HCT116 (cell line): ENCODE measurements around the gene VRK1. TPM values are rescaled to one million over a fixed set of nuclear protein-coding genes. Genes with fewer than 3 reads are reported as not detected.

ENCODE experiments used
- ATAC-seq: fragments of 200-7000 bp; cut with Tn5 transposase; 2 replicates; pipeline ENCODE4 v1.9.1; 2020; ENCODE audit warnings: mild to moderate bottlenecking, moderate library complexity
- BruUV-seq: library from RNA; stranded (reverse); fragments of 400-500 nt; replicated peaks from 2 replicates; lab custom pipeline; 2021; lab: Mats Ljungman, UMichigan
- CTCF ChIA-PET: fragments of 300-600 bp; sonication (Branson Sonifier 250); formaldehyde crosslinking; loops from one replicate; lab custom pipeline; 2021; ENCODE audit warnings: antibody characterized with exemption; lab: Charles Lee
- POLR2A ChIA-PET: fragments of 300-600, 350-600 bp; sonication (Branson Sonifier 250); formaldehyde crosslinking; loops from one replicate; lab custom pipeline; 2021; ENCODE audit warnings: antibody characterized with exemption; lab: Charles Lee
- RAD21 ChIA-PET, 2 experiments: fragments of 300-600 bp; sonication (Branson Sonifier 250); formaldehyde crosslinking; loops; one replicate each; lab custom pipeline; 2023; ENCODE audit warnings: low total read pairs in 2 of 2; ENCODE audit not compliant: uncharacterized antibody in 2 of 2, unreplicated experiment in 2 of 2, low non-redundant PET in 1 of 2; lab: Charles Lee
- DNase-seq: peaks from one replicate; pipeline ENCODE4 v3.0.0-alpha.2; 2010; ENCODE audit warnings: low read depth, low spot score
- H2AFZ ChIP-seq: fragments of 200-600 bp; shearing (Covaris generic), sonication (generic); 2 replicates; pipeline ENCODE4 v1.6.1; 2017; ENCODE audit warnings: low read depth, mixed run types, mixed read lengths, antibody characterized with exemption, low read length; ENCODE audit not compliant: poor library complexity, severe bottlenecking
- H3K27ac ChIP-seq: 2 replicates; pipeline ENCODE4 v1.5.1; 2012; ENCODE audit warnings: low read depth, low read length
- H3K27me3 ChIP-seq: fragments of 200-600 bp; sonication (generic); 2 replicates; pipeline ENCODE4 v1.6.1; 2016; ENCODE audit warnings: mixed run types, low read length, mixed read lengths; ENCODE audit not compliant: insufficient read depth
- H3K36me3 ChIP-seq, 2 experiments: fragments of 200-500 bp in 1 of 2; fragments of 200-600 bp in 1 of 2; sonication (Bioruptor generic) in 1 of 2; sonication (generic) in 1 of 2; 2 replicates each; pipeline versions ENCODE4 v1.5.1 to v1.6.1; 2014 to 2016; ENCODE audit warnings: low read length in 2 of 2, inconsistent platforms in 1 of 2, mixed read lengths in 1 of 2, mixed run types in 1 of 2; ENCODE audit not compliant: insufficient read depth in 2 of 2, control insufficient read depth in 1 of 2
- H3K4me1 ChIP-seq, 2 experiments: fragments of 200-600 bp in 1 of 2; sonication (generic) in 1 of 2; 2 replicates each; pipeline versions ENCODE4 v1.5.1 to v1.6.1; 2012 to 2017; ENCODE audit warnings: low read length in 2 of 2, inconsistent platforms in 1 of 2, mild to moderate bottlenecking in 1 of 2, mixed read lengths in 1 of 2, mixed run types in 1 of 2, moderate library complexity in 1 of 2; ENCODE audit not compliant: insufficient read depth in 2 of 2, control insufficient read depth in 1 of 2
- H3K4me2 ChIP-seq: fragments of 200-600 bp; sonication (generic); 2 replicates; pipeline ENCODE4 v1.6.1; 2017; ENCODE audit warnings: mixed run types, low read length, mixed read lengths
- H3K4me3 ChIP-seq, 2 experiments: fragments of 200-600 bp in 1 of 2; sonication (generic) in 1 of 2; replicated peaks in 1 of 2; 2 replicates each; pipeline ENCODE4 v1.5.1; 2011 to 2016; ENCODE audit warnings: low read length in 2 of 2, control low read depth in 1 of 2, low read depth in 1 of 2, mild to moderate bottlenecking in 1 of 2, mixed read lengths in 1 of 2, mixed run types in 1 of 2
- H3K79me2 ChIP-seq: fragments of 200-600 bp; sonication (generic); 2 replicates; pipeline ENCODE4 v1.6.1; 2017; ENCODE audit warnings: mild to moderate bottlenecking, mixed run types, low read length, moderate library complexity, mixed read lengths; ENCODE audit not compliant: insufficient read depth
- H3K9ac ChIP-seq: fragments of 200-600 bp; sonication (generic); 2 replicates; pipeline ENCODE4 v1.6.1; 2016; ENCODE audit warnings: low read length, mixed read lengths
- H3K9me2 ChIP-seq: fragments of 200-600 bp; sonication (generic), shearing (Covaris generic); 2 replicates; pipeline ENCODE4 v1.6.1; 2017; ENCODE audit warnings: mixed run types, mild to moderate bottlenecking, moderate library complexity; ENCODE audit not compliant: insufficient read depth
- H3K9me3 ChIP-seq, 2 experiments: fragments of 200-500 bp in 1 of 2; fragments of 200-600 bp in 1 of 2; sonication (Bioruptor generic) in 1 of 2; sonication (generic) in 1 of 2; 2 replicates each; pipeline ENCODE4 v1.6.1; 2014 to 2017; ENCODE audit warnings: low read length in 2 of 2, mixed read lengths in 2 of 2, inconsistent platforms in 1 of 2, low read depth in 1 of 2, mild to moderate bottlenecking in 1 of 2, mixed run types in 1 of 2, moderate library complexity in 1 of 2; ENCODE audit not compliant: control insufficient read depth in 1 of 2, insufficient read depth in 1 of 2
- H4K20me1 ChIP-seq: fragments of 200-600 bp; sonication (generic), shearing (Covaris generic); 2 replicates; pipeline ENCODE4 v1.6.1; 2017; ENCODE audit warnings: mixed run types, mild to moderate bottlenecking, moderate library complexity; ENCODE audit not compliant: insufficient read depth
- CBX3 ChIP-seq: IDR thresholded peaks from 2 replicates; pipeline ENCODE4 v1.6.1; 2012; ENCODE audit warnings: low read depth
- CEBPB ChIP-seq: IDR thresholded peaks from 2 replicates; pipeline ENCODE4 v1.6.1; 2012; ENCODE audit warnings: low read depth
- ELF1 ChIP-seq: IDR thresholded peaks from 2 replicates; pipeline ENCODE4 v1.6.1; 2012; ENCODE audit warnings: low read depth, borderline replicate concordance
- POLR2A ChIP-seq: IDR thresholded peaks from 2 replicates; pipeline ENCODE4 v1.7.0; 2011; ENCODE audit warnings: borderline replicate concordance; ENCODE audit not compliant: insufficient read depth, insufficient read length; ENCODE audit errors: extremely low read depth
- RAD21 ChIP-seq: IDR thresholded peaks from 2 replicates; pipeline ENCODE4 v1.6.1; 2012; ENCODE audit warnings: low read depth, mild to moderate bottlenecking
- SIN3A ChIP-seq: IDR thresholded peaks from 2 replicates; pipeline ENCODE4 v1.6.1; 2012; ENCODE audit warnings: low read depth
- SP1 ChIP-seq: IDR thresholded peaks from 2 replicates; pipeline ENCODE4 v1.6.1; 2012; ENCODE audit warnings: low read depth
- SRF ChIP-seq: IDR thresholded peaks from 2 replicates; pipeline ENCODE4 v1.6.1; 2012; ENCODE audit warnings: low read depth
- TCF7L2 ChIP-seq: IDR thresholded peaks from 2 replicates; pipeline ENCODE4 v1.7.0; 2011; ENCODE audit warnings: borderline replicate concordance, inconsistent platforms; ENCODE audit not compliant: insufficient read depth, insufficient read length; ENCODE audit errors: extremely low read depth
- YY1 ChIP-seq: IDR thresholded peaks from 2 replicates; pipeline ENCODE4 v1.6.1; 2011; ENCODE audit warnings: low read length, low read depth, moderate library complexity, mild to moderate bottlenecking; ENCODE audit not compliant: insufficient replicate concordance; ENCODE audit errors: extremely low read depth
- ZFX ChIP-seq: fragments of 450-650 bp; IDR thresholded peaks from 2 replicates; pipeline ENCODE4 v1.6.1; 2017
- intact Hi-C: fragments of 100-400 bp; cut with micrococcal nuclease; formaldehyde crosslinking; loops from 2 replicates; pipeline ENCODE4 v1.10.0; 2022
- total RNA-seq: library from RNA; stranded (reverse); gene quantifications from one replicate; pipeline ENCODE4 v1.2.1, GENCODE V29; 2021; ENCODE audit not compliant: unreplicated experiment
- TF ChIP-seq, protein P1 (sequence below): IDR thresholded peaks from 2 replicates; pipeline ENCODE4 v1.6.1; 2011; ENCODE audit warnings: mild to moderate bottlenecking, low read length, moderate library complexity; ENCODE audit not compliant: insufficient replicate concordance; ENCODE audit errors: extremely low read depth
- TF ChIP-seq, protein P2 (sequence below), 3 experiments: fragments of 200-600 bp in 1 of 3; sonication (generic) in 1 of 3; IDR thresholded peaks in 2 of 3; conservative IDR thresholded peaks in 1 of 3; 2 replicates each; pipeline ENCODE4 v1.5.1; 2012 to 2017; ENCODE audit warnings: low read depth in 2 of 3, low read length in 2 of 3, antibody characterized with exemption in 1 of 3, borderline replicate concordance in 1 of 3, control low read depth in 1 of 3, mild to moderate bottlenecking in 1 of 3, mixed read lengths in 1 of 3, mixed run types in 1 of 3, moderate library complexity in 1 of 3; ENCODE audit not compliant: insufficient read depth in 1 of 3
- TF ChIP-seq, protein P3 (sequence below): IDR thresholded peaks from 2 replicates; pipeline ENCODE4 v1.6.1; 2012
- TF ChIP-seq, protein P4 (sequence below): IDR thresholded peaks from 2 replicates; pipeline ENCODE4 v1.6.1; 2012

Gene VRK1
- total RNA-seq, 1 experiment from 2014 or later: 51.4 TPM

DNA sequence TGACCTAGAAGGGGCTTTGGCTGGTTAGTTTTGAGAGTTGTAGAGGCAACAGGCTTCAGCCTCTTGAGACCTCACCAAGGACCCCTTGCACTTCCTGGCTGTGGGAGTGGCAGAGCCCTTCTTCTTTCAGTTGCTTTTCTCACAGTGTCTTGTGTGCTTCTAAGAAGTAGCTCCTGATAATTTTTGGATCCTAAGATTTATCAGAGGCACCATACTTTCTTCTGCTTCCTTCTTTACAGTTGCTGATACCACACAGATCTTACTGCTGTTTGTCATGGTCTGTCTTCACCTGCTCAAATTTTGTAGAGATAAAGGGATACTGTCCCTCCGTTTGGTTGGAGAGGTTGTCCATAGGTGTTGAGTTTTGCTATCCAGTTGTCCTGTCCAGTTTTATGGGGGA lies 33.8 kb downstream of the VRK1 start:
- no peak for ATAC-seq
- no peak overlapping the region for H2AFZ ChIP-seq
- TF ChIP-seq, protein P1, sequence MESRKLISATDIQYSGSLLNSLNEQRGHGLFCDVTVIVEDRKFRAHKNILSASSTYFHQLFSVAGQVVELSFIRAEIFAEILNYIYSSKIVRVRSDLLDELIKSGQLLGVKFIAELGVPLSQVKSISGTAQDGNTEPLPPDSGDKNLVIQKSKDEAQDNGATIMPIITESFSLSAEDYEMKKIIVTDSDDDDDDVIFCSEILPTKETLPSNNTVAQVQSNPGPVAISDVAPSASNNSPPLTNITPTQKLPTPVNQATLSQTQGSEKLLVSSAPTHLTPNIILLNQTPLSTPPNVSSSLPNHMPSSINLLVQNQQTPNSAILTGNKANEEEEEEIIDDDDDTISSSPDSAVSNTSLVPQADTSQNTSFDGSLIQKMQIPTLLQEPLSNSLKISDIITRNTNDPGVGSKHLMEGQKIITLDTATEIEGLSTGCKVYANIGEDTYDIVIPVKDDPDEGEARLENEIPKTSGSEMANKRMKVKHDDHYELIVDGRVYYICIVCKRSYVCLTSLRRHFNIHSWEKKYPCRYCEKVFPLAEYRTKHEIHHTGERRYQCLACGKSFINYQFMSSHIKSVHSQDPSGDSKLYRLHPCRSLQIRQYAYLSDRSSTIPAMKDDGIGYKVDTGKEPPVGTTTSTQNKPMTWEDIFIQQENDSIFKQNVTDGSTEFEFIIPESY: no peak
- TF ChIP-seq ELF1: no peak
- TF ChIP-seq POLR2A: no peak
- TF ChIP-seq, protein P2, sequence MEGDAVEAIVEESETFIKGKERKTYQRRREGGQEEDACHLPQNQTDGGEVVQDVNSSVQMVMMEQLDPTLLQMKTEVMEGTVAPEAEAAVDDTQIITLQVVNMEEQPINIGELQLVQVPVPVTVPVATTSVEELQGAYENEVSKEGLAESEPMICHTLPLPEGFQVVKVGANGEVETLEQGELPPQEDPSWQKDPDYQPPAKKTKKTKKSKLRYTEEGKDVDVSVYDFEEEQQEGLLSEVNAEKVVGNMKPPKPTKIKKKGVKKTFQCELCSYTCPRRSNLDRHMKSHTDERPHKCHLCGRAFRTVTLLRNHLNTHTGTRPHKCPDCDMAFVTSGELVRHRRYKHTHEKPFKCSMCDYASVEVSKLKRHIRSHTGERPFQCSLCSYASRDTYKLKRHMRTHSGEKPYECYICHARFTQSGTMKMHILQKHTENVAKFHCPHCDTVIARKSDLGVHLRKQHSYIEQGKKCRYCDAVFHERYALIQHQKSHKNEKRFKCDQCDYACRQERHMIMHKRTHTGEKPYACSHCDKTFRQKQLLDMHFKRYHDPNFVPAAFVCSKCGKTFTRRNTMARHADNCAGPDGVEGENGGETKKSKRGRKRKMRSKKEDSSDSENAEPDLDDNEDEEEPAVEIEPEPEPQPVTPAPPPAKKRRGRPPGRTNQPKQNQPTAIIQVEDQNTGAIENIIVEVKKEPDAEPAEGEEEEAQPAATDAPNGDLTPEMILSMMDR (IDR thresholded peaks at IDR 0.05 in 2 of 3, conservative IDR thresholded peaks at IDR 0.05 in 1 of 3; ENCODE audit: borderline replicate concordance in 1 of 3, insufficient read depth in 1 of 3, low read depth in 2 of 3, low read length in 2 of 3): no peak
- TF ChIP-seq, all 23 proteins: peak for 0
- Histone ChIP-seq H4K20me1 (peaks cover 4% of the 10 kb centered on the region; the same call in 1 of the 2 replicates), H3K4me3 (no peak overlapping the region), H3K27ac (no peak overlapping the region), H3K4me2 (no peak overlapping the region), H3K79me2 (peaks cover 100% of the 10 kb centered on the region), H3K27me3 (no peaks in the 10 kb centered on the region), H3K36me3 (peaks cover 0 to 7% of the 10 kb centered on the region in 2 experiments; a peak in 1 of 4 replicates), H3K9me2 (no peaks in the 10 kb centered on the region), H3K4me1 (no peaks in the 10 kb centered on the region), H3K9ac (no peak overlapping the region), H3K9me3 (no peaks in the 10 kb centered on the region)
- CTCF ChIA-PET: no interaction called here
- RAD21 ChIA-PET: no interaction called here
- intact Hi-C loops: no loop called here
- no TSS peak for BruUV-seq
- POLR2A ChIA-PET: no interaction called here
- DNase-seq: no peak

DNA sequence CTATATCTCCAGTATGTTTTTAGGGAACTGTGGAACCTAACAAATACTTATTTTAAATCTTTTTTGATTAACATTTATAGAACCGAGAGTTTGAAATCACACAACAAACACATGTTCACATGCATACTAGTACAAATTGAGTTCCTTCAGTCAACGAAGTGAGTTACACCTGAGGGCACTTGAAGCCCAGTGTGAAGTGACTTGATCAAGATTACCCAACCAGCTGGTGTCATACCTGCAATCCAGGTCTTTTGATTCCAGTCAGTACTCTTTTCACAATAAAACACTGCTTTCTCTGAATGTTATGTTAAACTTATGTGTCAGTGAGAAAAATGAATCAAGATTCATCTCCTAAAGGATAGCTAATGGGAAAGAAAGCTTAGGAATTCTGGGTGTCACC lies 35.2 kb downstream of the VRK1 start:
- BruUV-seq: no TSS peak
- Histone ChIP-seq H4K20me1 (no peaks in the 10 kb centered on the region), H3K79me2 (peaks cover 100% of the 10 kb centered on the region), H3K9me2 (no peaks in the 10 kb centered on the region), H3K4me3 (no peak overlapping the region), H3K4me2 (no peak overlapping the region), H3K9me3 (no peaks in the 10 kb centered on the region), H3K36me3 (peaks cover 4 to 17% of the 10 kb centered on the region in 2 experiments; a peak in 1 of 4 replicates), H2AFZ (no peak overlapping the region), H3K4me1 (no peaks in the 10 kb centered on the region), H3K9ac (no peak overlapping the region), H3K27ac (no peak overlapping the region), H3K27me3 (no peaks in the 10 kb centered on the region)
- no peak for ATAC-seq
- intact Hi-C loops: no loop called here
- ChIA-PET CTCF (interaction anchor here (1.4 kb wide), 1 partner anchor 21 kb away, joined by 6 read pairs; no protein-coding TSS in a partner anchor), POLR2A (no interaction called here), RAD21 (no interaction called here)
- DNase-seq: no peak
- TF ChIP-seq ZFX (no peak), CEBPB (no peak), SP1 (no peak), SRF (no peak), RAD21 (no peak), CBX3 (no peak), TCF7L2 (no peak), SIN3A (no peak), YY1 (no peak)
- TF ChIP-seq, protein P3, sequence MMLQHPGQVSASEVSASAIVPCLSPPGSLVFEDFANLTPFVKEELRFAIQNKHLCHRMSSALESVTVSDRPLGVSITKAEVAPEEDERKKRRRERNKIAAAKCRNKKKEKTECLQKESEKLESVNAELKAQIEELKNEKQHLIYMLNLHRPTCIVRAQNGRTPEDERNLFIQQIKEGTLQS: no peak
- TF ChIP-seq, protein P1: no peak
- TF ChIP-seq, protein P4, sequence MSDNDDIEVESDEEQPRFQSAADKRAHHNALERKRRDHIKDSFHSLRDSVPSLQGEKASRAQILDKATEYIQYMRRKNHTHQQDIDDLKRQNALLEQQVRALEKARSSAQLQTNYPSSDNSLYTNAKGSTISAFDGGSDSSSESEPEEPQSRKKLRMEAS: no peak
